ENCODE results near the gene STXBP5. TPM values are rescaled to one million over a fixed set of nuclear protein-coding genes. Genes with fewer than 3 reads are reported as not detected.

Gene STXBP5
- total and polyA plus RNA-seq, 2 of the 4 experiments (the other 2 are of a cell fraction), result 13.2 to 46.4 TPM

DNA sequence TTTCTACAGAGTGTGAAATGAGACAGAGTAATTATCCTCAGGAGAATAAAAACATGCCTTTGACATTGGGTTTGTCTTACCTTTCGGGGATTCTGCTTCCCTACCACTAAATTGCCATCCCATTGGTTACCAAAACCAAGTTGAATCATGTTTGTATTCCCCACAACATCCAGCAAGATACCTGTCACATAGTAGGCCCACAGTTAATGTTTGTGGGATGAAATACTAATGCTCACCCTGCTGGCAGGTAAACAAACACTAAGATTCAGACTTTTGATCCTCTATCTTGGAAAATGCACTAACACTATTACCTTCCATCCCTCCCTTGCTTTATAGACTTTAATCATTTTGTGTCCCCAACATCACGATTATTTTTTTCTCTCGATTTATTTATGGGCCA is 8.2 kb upstream of the STXBP5 start:
- Histone ChIP-seq H3K9ac (ENCODE audit: low read depth, low read length) (no peak overlapping the region), H4K91ac (ENCODE audit: insufficient read depth, low read depth, low read length) (no peak overlapping the region), H2AK9ac (replicated peaks; ENCODE audit: low read depth, low read length, poor library complexity) (no peak overlapping the region), H3K4me3 (ENCODE audit: insufficient read depth, low read depth, low read length) (no peak overlapping the region), H2BK20ac (ENCODE audit: low read depth, low read length) (peak overlapping the region; percentile 39; the same call in 1 of the 2 replicates), H4K20me1 (ENCODE audit: insufficient read depth, low read length) (no peaks in the 10 kb centered on the region), H4K8ac (ENCODE audit: low read depth in 2 of 2, low read length in 2 of 2) (no peak overlapping the region), H3K56ac (ENCODE audit: extremely low read depth, insufficient read depth, low read length) (no peak overlapping the region), H3K23ac (ENCODE audit: low read depth, low read length) (no peak overlapping the region), H2BK120ac (ENCODE audit: low read depth, low read length) (peak overlapping the region; percentile 20; the same call in 1 of the 2 replicates), H2AFZ (replicated peaks; ENCODE audit: low read length, poor library complexity) (no peak overlapping the region), H2AK5ac (ENCODE audit: low read depth, low read length) (0 out of 2 replicates have a peak overlapping the region, but pooled peaks have one; percentile 31), H3K14ac (replicated peaks; ENCODE audit: low read depth, low read length) (no peak overlapping the region), H3K9me3 (ENCODE audit: control insufficient read depth, insufficient read depth, low read length) (no peaks in the 10 kb centered on the region), H3K27ac (ENCODE audit: insufficient read depth, low read length) (no peak overlapping the region), H3K36me3 (ENCODE audit: control insufficient read depth, insufficient read depth, low read length) (no peaks in the 10 kb centered on the region), H2BK15ac (ENCODE audit: low read depth, low read length) (0 out of 3 replicates have a peak overlapping the region, but pooled peaks have one; percentile 34), H4K5ac (ENCODE audit: low read depth, low read length) (no peak overlapping the region), H3K4ac (ENCODE audit: low read depth, low read length) (no peak overlapping the region), H3K4me1 (ENCODE audit: control insufficient read depth, insufficient read depth, low read length) (peaks cover 7% of the 10 kb centered on the region), H3K18ac (ENCODE audit: low read depth, low read length) (no peak overlapping the region), H2BK5ac (ENCODE audit: low read depth, low read length, poor library complexity, severe bottlenecking) (no peak overlapping the region), H3K27me3 (ENCODE audit: control insufficient read depth, insufficient read depth, low read length) (no peaks in the 10 kb centered on the region), H3K4me2 (ENCODE audit: low read depth, low read length) (no peak overlapping the region), H3K79me1 (ENCODE audit: low read depth in 1 of 2, low read length in 2 of 2) (no peaks in the 10 kb centered on the region), H3K9me1 (ENCODE audit: insufficient read depth, low read length) (peaks cover 9% of the 10 kb centered on the region; the same call in 1 of the 2 replicates)
- in situ Hi-C loops (cut with MboI; ENCODE audit: low sequenced_read_pairs), result no loop called here
- DNase-seq (no peak), ATAC-seq (ENCODE audit: low read depth) (no peak)
- intact Hi-C loops (cut with micrococcal nuclease), result no loop called here
- WGBS, 2 experiments (ENCODE audit: extremely low coverage in 2 of 2, insufficient read length in 1 of 2), result 100% methylated on average over 2 of the region's 3 CpGs; no CpG with 5 or more reads in 1 of the 2 experiments
- no TSS peak for BruUV-seq (replicated peaks)
- POLR2A ChIA-PET (ENCODE audit: unreplicated experiment), result no interaction called here
- CTCF ChIA-PET, result no interaction called here
- dilution Hi-C loops (cut with HindIII; ENCODE audit: low sequenced_read_pairs, unreplicated experiment), result no loop called here
- TF ChIP-seq CEBPB (IDR thresholded peaks at IDR 0.05; ENCODE audit: low read depth, low read length), result no peak
- TF ChIP-seq POLR2A (IDR thresholded peaks at IDR 0.05; ENCODE audit: low read depth, low read length), result no peak
- TF ChIP-seq, protein P1, sequence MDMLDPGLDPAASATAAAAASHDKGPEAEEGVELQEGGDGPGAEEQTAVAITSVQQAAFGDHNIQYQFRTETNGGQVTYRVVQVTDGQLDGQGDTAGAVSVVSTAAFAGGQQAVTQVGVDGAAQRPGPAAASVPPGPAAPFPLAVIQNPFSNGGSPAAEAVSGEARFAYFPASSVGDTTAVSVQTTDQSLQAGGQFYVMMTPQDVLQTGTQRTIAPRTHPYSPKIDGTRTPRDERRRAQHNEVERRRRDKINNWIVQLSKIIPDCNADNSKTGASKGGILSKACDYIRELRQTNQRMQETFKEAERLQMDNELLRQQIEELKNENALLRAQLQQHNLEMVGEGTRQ (IDR thresholded peaks at IDR 0.05; ENCODE audit: low read depth, low read length), result no peak
- no peak for TF ChIP-seq BHLHE40 (IDR thresholded peaks at IDR 0.05; ENCODE audit: low read depth, low read length)
- TF ChIP-seq MXI1 (IDR thresholded peaks at IDR 0.05; ENCODE audit: borderline replicate concordance, low read depth, low read length), result no peak
- no peak for TF ChIP-seq RFX5 (IDR thresholded peaks at IDR 0.05; ENCODE audit: low read depth, low read length)
- no peak for TF ChIP-seq SMC3 (IDR thresholded peaks at IDR 0.05; ENCODE audit: low read depth, low read length)
- TF ChIP-seq RAD21 (IDR thresholded peaks at IDR 0.05; ENCODE audit: low read length), result no peak
- TF ChIP-seq, protein P2, sequence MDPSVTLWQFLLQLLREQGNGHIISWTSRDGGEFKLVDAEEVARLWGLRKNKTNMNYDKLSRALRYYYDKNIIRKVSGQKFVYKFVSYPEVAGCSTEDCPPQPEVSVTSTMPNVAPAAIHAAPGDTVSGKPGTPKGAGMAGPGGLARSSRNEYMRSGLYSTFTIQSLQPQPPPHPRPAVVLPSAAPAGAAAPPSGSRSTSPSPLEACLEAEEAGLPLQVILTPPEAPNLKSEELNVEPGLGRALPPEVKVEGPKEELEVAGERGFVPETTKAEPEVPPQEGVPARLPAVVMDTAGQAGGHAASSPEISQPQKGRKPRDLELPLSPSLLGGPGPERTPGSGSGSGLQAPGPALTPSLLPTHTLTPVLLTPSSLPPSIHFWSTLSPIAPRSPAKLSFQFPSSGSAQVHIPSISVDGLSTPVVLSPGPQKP (IDR thresholded peaks at IDR 0.05; ENCODE audit: borderline replicate concordance, low read depth, low read length), result no peak

Measured in IMR-90 (cell line).